HG03066 (cell line): Measurements from ENCODE around the gene BET1L.
"Not testable (repeated sequence)": the region's sequence is repeated elsewhere in the genome, so short reads cannot be mapped to it uniquely, and the experiment has no call there.

Experiments used
- ATAC-seq: cut with Tn5 transposase; IDR thresholded peaks from one replicate; pipeline ENCODE4 v1.9.1; 2021; ENCODE audit warnings: low read depth; ENCODE audit not compliant: unreplicated experiment

Gene BET1L

DNA sequence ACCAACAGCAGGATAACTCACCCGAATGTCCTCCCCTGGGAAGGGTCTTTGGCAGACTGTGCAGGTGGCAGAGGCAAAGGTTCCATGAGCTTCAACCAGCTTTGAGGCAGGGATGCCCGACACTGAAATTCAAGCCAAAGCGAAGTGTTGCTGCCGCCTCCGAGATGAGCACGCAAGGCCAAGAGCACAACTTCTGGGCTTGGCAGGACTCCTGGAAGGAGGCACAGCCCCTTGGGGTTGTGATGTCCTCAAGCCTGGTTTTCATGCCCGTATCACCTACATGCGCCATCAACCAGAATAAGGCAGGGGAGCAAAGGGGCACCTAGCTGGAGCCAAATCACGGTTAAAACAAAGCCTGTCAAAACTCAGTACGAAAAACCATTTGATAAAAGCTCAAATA is 23.2 kb upstream of the BET1L start:
- no peak for ATAC-seq

DNA sequence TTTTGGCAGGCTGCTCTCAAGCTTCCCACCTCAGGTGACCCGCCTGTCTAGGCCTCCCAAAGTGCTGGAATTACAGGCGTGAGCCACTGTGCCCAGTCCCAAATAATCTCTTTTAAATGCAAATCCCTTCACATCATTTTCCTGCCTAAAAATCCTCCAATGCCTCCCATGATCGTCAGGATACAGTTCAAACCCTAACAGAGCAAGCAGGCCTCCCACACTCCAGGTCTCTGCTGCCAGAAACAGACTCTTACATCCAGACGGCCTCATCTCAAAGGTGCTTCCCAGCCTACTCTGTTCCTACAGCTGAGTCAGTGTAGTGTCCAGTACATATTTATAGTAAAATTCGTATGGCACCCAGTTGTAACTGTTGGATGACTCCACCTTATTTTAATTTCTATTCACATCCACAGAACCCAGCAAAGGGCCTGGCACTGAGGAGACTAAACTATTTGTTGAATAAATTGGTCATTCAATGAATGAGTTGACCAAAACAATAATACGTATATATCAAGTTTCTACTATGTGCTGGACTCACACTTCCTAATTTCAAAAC is 20.7 kb upstream of the BET1L start:
- ATAC-seq: no peak

- ATAC-seq: no peak
Measured at GRCh38 chr11:225734-226453, 18.7 kb upstream of the BET1L start.

DNA sequence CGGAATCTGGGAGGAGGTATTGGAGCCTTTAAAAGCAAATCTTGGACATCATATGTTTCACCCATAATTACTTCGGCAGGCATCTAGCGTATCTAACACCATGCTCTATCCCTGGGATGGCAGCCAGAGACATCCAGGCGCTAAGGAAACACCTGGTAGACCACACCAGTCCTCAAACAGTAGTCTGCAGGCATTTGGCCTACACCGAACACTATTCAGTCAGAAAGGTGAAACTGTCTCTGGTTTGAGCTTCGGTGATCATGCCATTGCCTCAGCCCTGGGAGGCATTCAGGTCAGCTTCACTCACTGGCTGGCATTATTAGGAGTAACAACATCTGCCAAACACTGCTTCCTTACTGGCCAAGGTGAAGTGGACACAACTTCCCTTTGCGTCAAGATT is 17.2 kb upstream of the BET1L start:
- no peak for ATAC-seq

- ATAC-seq: no peak
Measured at GRCh38 chr11:223884-224283, 16.7 kb upstream of the BET1L start.

GRCh38 chr11:223026-223789 is 16.0 kb upstream of the BET1L start:
- no peak for ATAC-seq

GRCh38 chr11:221998-222789 is 15.0 kb upstream of the BET1L start:
- ATAC-seq: no peak

DNA sequence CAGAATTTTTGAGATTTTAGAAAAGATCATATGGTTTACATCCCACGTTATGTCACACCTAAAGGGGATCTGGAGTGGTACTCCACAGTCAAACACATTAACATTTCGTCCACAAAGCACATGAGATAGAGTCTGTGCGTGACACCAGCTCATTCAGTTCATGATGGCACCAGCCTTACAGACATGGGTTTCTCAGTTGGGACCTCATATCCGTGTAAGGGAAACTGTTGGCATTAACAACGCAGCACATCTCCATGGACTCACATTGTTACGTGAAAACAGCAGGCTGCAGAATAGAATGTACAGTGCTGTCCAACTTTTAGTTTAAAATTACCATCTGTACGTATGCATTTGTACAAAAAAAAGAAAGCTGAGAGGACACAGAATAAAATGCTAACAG is 14.3 kb upstream of the BET1L start:
- ATAC-seq: no peak

- not testable (repeated sequence) for ATAC-seq
Measured at GRCh38 chr11:220641-221215, 13.5 kb upstream of the BET1L start.

- ATAC-seq: no peak
Measured at GRCh38 chr11:218815-219593, 11.8 kb upstream of the BET1L start.

DNA sequence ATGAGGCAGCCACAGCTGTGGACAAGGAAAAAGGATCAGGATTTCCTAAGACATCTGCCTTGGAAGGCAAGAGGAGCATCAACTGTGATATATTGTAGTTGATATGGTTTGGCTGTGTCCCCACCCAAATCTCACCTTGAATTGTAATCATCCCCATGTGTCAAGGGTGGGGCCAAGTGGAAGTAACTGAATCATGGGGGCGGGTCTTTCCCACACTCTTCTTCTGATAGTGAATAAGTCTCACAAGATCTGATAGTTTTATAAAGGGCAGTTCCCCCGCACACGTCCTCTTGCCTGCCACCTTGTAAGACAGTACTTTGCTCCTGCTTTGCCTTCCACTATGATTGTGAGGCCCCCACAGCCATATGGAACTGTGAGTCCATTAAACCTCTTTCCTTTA is 10.5 kb upstream of the BET1L start:
- no peak for ATAC-seq

- ATAC-seq: no peak
Measured at GRCh38 chr11:216081-216974, 9.1 kb upstream of the BET1L start.

DNA sequence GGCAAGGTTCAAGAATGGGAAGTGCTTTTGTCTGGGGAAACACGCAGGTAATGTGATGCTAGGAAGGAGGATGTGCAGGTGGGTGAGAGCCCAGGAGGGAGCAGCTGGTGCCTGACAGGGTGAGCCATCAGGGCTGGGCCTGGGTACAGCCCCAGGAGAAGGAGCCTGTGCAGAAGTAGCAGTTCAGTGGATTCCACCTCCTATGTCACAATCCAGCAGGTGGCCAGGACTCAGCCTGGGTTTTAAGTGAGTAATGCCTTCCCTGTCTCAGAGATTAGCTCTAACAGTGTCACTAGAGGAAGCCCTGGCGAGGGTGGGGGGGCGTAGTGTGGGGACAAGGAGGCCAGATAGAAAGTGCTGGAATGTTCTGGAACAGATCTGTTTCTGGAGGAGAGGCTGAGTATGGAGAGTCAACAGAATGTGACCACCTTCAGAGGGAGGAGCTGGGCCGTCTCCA is 8.4 kb upstream of the BET1L start:
- ATAC-seq: no peak

DNA sequence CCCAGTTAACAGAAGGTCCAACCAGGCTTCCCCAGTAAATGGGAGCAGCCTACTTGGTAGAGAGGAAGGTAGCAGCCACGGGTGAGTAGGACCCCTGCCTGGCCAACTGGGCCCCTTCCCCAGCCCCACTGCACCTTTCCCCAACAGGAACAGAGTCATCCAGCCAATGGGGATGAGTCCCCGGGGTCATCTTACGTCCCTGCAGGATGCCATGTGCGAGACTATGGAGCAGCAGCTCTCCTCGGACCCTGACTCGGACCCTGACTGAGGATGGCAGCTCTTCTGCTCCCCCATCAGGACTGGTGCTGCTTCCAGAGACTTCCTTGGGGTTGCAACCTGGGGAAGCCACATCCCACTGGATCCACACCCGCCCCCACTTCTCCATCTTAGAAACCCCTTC is 6.9 kb upstream of the BET1L start:
- no peak for ATAC-seq

DNA sequence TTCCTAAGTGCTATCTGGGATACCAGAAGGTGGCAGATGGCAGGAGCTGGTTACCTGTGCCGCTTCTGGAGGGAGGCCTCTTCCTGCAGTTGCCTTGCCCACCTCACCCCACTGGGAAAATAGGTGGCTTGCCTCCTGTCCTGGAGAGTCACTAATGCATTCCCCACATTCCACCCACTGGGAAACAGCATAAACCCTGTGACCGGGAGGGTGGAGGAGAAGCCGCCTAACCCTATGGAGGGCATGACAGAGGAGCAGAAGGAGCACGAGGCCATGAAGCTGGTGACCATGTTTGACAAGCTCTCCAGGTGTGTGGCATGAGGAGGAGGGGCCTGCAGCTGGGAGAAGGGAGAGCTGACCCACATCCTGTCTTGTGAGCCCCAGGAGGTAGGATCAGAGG is 5.9 kb upstream of the BET1L start:
- ATAC-seq: no peak

- ATAC-seq: no peak
Measured at GRCh38 chr11:212150-213100, 5.2 kb upstream of the BET1L start.

DNA sequence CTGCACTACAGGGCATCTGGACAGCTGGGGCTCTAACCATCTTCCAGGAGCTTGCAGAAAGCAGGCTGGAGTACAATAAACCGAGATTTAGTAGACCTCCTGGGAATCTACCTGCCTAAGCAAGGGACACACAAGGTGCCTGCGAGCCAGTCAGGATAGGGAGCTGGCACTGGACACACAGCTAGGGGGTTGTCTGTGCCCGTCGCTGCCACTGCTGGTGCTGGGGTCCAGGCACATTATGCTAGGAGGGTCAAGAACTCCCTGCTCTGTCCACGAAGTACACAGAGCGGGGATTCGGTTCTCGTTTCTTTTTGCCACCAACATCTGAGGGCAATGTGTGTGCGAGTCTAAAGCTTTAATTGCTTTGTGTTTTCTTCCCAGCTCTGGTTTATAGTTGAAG is 4.5 kb upstream of the BET1L start:
- ATAC-seq: no peak

DNA sequence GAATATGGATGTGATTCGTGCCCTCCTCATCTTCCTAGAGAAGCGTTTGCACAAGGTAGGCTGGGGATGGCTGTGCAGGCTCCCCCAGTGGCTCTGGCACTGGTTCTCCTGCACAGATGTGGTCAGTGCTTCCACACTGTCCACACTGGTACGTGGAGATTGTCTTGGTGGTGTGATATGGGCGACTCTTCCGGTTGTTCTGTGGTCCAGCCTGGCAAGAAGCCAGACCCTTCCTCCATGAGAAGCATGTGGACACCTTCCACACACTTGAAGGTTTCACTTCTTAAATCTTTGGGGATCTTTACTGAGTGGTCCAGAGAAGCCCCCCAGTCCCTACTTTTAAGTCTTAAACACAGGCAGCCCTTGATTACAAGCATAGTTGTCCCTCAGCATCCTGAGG is 4.1 kb upstream of the BET1L start:
- ATAC-seq: no peak
